NCI-H345 (cell line): ENCODE data around the gene SIRPG.

ENCODE experiments used
- DNase-seq: peaks from one replicate; lab custom pipeline; 2025; lab: John Stamatoyannopoulos, UW

The SIRPG gene

DNA sequence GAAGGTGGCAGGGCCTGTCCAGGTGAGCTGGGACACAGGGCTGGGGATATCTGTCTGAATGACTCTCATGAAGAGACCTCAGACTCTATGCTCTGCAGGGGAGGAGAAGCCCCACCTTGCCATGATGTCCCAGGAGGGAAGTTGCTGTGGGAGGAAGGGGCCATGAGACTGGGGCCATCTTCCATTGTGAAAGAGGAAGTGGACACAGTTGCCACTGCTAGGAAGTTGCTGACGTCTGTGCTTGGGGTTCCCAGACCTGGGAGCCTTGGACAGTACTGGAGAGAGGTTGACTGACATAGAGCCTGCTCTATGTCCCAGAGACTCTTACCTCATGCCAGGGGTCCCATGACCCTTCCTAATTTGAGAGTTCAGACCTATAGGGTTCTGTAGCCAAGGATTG lies 62.2 kb downstream of the SIRPG start:
- no peak for DNase-seq

- no peak for DNase-seq
Measured at GRCh38 chr20:1588533-1589460, 68.8 kb downstream of the SIRPG start.

GRCh38 chr20:1587781-1588532 lies 69.6 kb downstream of the SIRPG start:
- DNase-seq = no peak

DNA sequence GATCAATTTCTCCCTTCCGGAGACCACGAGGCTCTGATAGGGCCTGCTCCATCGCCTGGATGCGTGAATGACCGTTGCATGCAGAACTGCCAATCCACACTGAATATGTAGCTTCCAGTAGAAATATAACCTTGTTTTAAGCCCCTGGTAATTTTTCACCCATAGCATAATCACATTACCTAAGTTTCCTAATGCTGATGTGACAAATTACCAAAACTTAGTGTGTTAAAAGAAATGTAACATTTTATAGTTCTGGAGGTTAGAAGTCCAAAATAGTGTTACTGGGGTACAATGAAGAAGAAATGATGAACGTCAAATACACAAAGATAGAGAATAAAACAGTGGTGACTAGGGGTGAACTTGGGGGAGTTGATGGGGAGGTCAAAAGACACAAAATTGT lies 78.1 kb downstream of the SIRPG start:
- DNase-seq = no peak
